Smooth muscle cell (in vitro differentiated cells): Measurements from ENCODE around the gene TMEM53. TPM values are rescaled to one million over a fixed set of nuclear protein-coding genes. Genes with fewer than 3 reads are reported as not detected.

Experiments
- DNase-seq: peaks from one replicate; lab custom pipeline; 2025; ENCODE audit not compliant: unreplicated experiment; lab: John Stamatoyannopoulos, UW
- H2AFZ ChIP-seq: fragments of 200-600 bp; sonication (generic); 2 replicates; pipeline ENCODE4 v1.6.0; 2016; ENCODE audit warnings: antibody characterized with exemption, low read depth, mild to moderate bottlenecking
- H3F3A ChIP-seq: fragments of 200-600 bp; sonication (generic); 2 replicates; pipeline ENCODE4 v1.6.0; 2017; ENCODE audit warnings: antibody characterized with exemption, low read depth
- H3K27ac ChIP-seq: fragments of 200-600 bp; sonication (generic); 2 replicates; pipeline ENCODE4 v1.5.1; 2016; ENCODE audit warnings: low read depth, mild to moderate bottlenecking
- H3K27me3 ChIP-seq: fragments of 200-600 bp; sonication (generic); 2 replicates; pipeline ENCODE4 v1.6.1; 2016; ENCODE audit warnings: low read depth, mild to moderate bottlenecking
- H3K36me3 ChIP-seq: fragments of 200-600 bp; sonication (generic); 2 replicates; pipeline ENCODE4 v1.5.1; 2016; ENCODE audit warnings: low read depth
- H3K4me1 ChIP-seq: fragments of 200-600 bp; sonication (generic); 2 replicates; pipeline ENCODE4 v1.5.1; 2016; ENCODE audit warnings: low read depth
- H3K4me2 ChIP-seq: fragments of 200-600 bp; sonication (generic); 2 replicates; pipeline ENCODE4 v1.6.0; 2016; ENCODE audit warnings: mild to moderate bottlenecking
- H3K4me3 ChIP-seq: fragments of 200-600 bp; sonication (generic); 2 replicates; pipeline ENCODE4 v1.5.1; 2016; ENCODE audit warnings: mild to moderate bottlenecking
- H3K79me2 ChIP-seq: fragments of 200-600 bp; sonication (generic); 2 replicates; pipeline ENCODE4 v1.6.0; 2016; ENCODE audit warnings: low read depth, mild to moderate bottlenecking
- H3K9ac ChIP-seq: fragments of 200-600 bp; sonication (generic); 2 replicates; pipeline ENCODE4 v1.6.0; 2016; ENCODE audit warnings: low read depth
- H3K9me3 ChIP-seq: fragments of 200-600 bp; sonication (generic); replicated peaks from 2 replicates; pipeline ENCODE4 v1.5.1; 2016; ENCODE audit warnings: low read depth
- H4K20me1 ChIP-seq: fragments of 200-600 bp; sonication (generic); 2 replicates; pipeline ENCODE4 v1.6.0; 2016; ENCODE audit warnings: low read depth
- WGBS: methylation state at CpG from one replicate; pipeline ENCODE4 v1.1.7; 2016; ENCODE audit warnings: low lambda C conversion rate; 5-methylcytosine and 5-hydroxymethylcytosine counted together
- polyA plus RNA-seq: library from polyadenylated mRNA; unstranded; fragments of >200 nt; fragmentation: Nextera tagmentation; extraction: Ambion mirVana; gene quantifications from 2 replicates; pipeline ENCODE4 v1.2.1, GENCODE V29; 2016
- small RNA-seq: library from RNA; depleted of rRNA; stranded (forward); fragments of <200 nt; gene quantifications from one replicate; pipeline ENCODE3, GENCODE V24; 2014
- total RNA-seq: library from RNA; depleted of rRNA; stranded (reverse); fragments of >200 nt; gene quantifications from 2 replicates; pipeline ENCODE4 v1.2.3, GENCODE V29; 2014
- TF ChIP-seq, protein P1 (sequence below): fragments of 200-600 bp; sonication (generic); IDR thresholded peaks from 2 replicates; pipeline ENCODE4 v1.5.1; 2017; ENCODE audit warnings: borderline replicate concordance, mild to moderate bottlenecking, antibody characterized with exemption; ENCODE audit not compliant: insufficient read depth, poor library complexity, severe bottlenecking

Gene TMEM53
- total and polyA plus RNA-seq, 2 experiments from 2014 or later, result 8.1 to 15.5 TPM

- H4K20me1 ChIP-seq, result no peaks in the 10 kb centered on the region
- H3K9ac ChIP-seq, result no peak overlapping the region
- TF ChIP-seq, protein P1, sequence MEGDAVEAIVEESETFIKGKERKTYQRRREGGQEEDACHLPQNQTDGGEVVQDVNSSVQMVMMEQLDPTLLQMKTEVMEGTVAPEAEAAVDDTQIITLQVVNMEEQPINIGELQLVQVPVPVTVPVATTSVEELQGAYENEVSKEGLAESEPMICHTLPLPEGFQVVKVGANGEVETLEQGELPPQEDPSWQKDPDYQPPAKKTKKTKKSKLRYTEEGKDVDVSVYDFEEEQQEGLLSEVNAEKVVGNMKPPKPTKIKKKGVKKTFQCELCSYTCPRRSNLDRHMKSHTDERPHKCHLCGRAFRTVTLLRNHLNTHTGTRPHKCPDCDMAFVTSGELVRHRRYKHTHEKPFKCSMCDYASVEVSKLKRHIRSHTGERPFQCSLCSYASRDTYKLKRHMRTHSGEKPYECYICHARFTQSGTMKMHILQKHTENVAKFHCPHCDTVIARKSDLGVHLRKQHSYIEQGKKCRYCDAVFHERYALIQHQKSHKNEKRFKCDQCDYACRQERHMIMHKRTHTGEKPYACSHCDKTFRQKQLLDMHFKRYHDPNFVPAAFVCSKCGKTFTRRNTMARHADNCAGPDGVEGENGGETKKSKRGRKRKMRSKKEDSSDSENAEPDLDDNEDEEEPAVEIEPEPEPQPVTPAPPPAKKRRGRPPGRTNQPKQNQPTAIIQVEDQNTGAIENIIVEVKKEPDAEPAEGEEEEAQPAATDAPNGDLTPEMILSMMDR, result no peak
- no peaks in the 10 kb centered on the region for H3K36me3 ChIP-seq
- no peak for DNase-seq
- no peak overlapping the region for H3K27ac ChIP-seq
- no peak overlapping the region for H3K4me2 ChIP-seq
- no peak overlapping the region for H2AFZ ChIP-seq
- H3K9me3 ChIP-seq, result no peaks in the 10 kb centered on the region
- no peaks in the 10 kb centered on the region for H3F3A ChIP-seq
- H3K27me3 ChIP-seq, result peaks cover 51% of the 10 kb centered on the region
- no peaks in the 10 kb centered on the region for H3K79me2 ChIP-seq
- no peak overlapping the region for H3K4me3 ChIP-seq
- 96% methylated on average over 3 of the region's 3 CpGs for WGBS
- H3K4me1 ChIP-seq, result no peaks in the 10 kb centered on the region
Measured at GRCh38 chr1:44604157-44604955, 69.9 kb downstream of the TMEM53 start.

- Histone ChIP-seq H3K4me3 (no peak overlapping the region), H3K27ac (no peak overlapping the region), H3K4me1 (no peaks in the 10 kb centered on the region), H3K36me3 (no peaks in the 10 kb centered on the region), H3K9me3 (no peaks in the 10 kb centered on the region), H2AFZ (no peak overlapping the region), H3K4me2 (no peak overlapping the region), H3K9ac (no peak overlapping the region), H3K79me2 (no peaks in the 10 kb centered on the region), H3F3A (no peaks in the 10 kb centered on the region), H4K20me1 (no peaks in the 10 kb centered on the region), H3K27me3 (peaks cover 57% of the 10 kb centered on the region)
- WGBS, result 86% methylated on average over 4 of the region's 4 CpGs
- TF ChIP-seq, protein P1, result no peak
- DNase-seq, result no peak
Measured at GRCh38 chr1:44603718-44604117, 70.6 kb downstream of the TMEM53 start.

Small RNA genes lying within 50 kb of the gene (small RNA-seq; reads per million reads assigned to genes)
- 2.1 reads per million, percentile 45 among the genes with 10 or more reads in this experiment for gene RNU5F-1

Other genes starting within 250 kb of the TMEM53 start
- 1.5 and 4.8 TPM in 2 replicates for gene ARMH1, start 233 bp upstream of the TMEM53 start, total RNA-seq
- gene ARMH1, start 233 bp upstream of the TMEM53 start, polyA plus RNA-seq, result 8.3 and 10.1 TPM in 2 replicates
- not detected in 2 replicates for gene RNU5D-1, start 56.7 kb upstream of the TMEM53 start, total RNA-seq
- gene RNU5D-1, start 56.7 kb upstream of the TMEM53 start, polyA plus RNA-seq, result not detected in 2 replicates
- 5.7 and 9.2 TPM in 2 replicates for gene KIF2C, start 65.4 kb upstream of the TMEM53 start, total RNA-seq
- gene KIF2C, start 65.4 kb upstream of the TMEM53 start, polyA plus RNA-seq, result 6.8 and 8.5 TPM in 2 replicates
- gene RPS8, start 101.1 kb upstream of the TMEM53 start, total RNA-seq, result 2,002 and 2,330 TPM in 2 replicates
- 478 and 530 TPM in 2 replicates for gene RPS8, start 101.1 kb upstream of the TMEM53 start, polyA plus RNA-seq
- 0.54 TPM in 1 of 2 replicates, not detected in the other for gene BEST4, start 113.7 kb upstream of the TMEM53 start, total RNA-seq
- 0.78 and 0.89 TPM in 2 replicates for gene BEST4, start 113.7 kb upstream of the TMEM53 start, polyA plus RNA-seq
- gene PLK3, start 125.9 kb upstream of the TMEM53 start, total RNA-seq, result 26.2 and 42.0 TPM in 2 replicates
- gene PLK3, start 125.9 kb upstream of the TMEM53 start, polyA plus RNA-seq, result 39.7 and 71.6 TPM in 2 replicates
- gene DYNLT4, start 132.9 kb upstream of the TMEM53 start, total RNA-seq, result 1.1 and 2.0 TPM in 2 replicates
- 1.6 and 5.8 TPM in 2 replicates for gene DYNLT4, start 132.9 kb upstream of the TMEM53 start, polyA plus RNA-seq
- 9.5 and 11.9 TPM in 2 replicates for gene BTBD19, start 134.0 kb upstream of the TMEM53 start, total RNA-seq
- gene BTBD19, start 134.0 kb upstream of the TMEM53 start, polyA plus RNA-seq, result 11.0 and 27.4 TPM in 2 replicates
- 0.22 TPM in 1 of 2 replicates, not detected in the other for gene PTCH2, start 168.8 kb upstream of the TMEM53 start, total RNA-seq
- gene PTCH2, start 168.8 kb upstream of the TMEM53 start, polyA plus RNA-seq, result 0.43 and 2.0 TPM in 2 replicates